Lower lobe of right lung (tissue), 2 donors: ENCODE measurements around the gene SLC9A8. TPM values are rescaled to one million over a fixed set of nuclear protein-coding genes. Genes with fewer than 3 reads are reported as not detected.

Experiments
- ATAC-seq, 2 donors: fragments of 200-7000 bp; cut with Tn5 transposase; one replicate each; pipeline ENCODE4 v1.9.1; 2020 to 2022; ENCODE audit warnings: mild to moderate bottlenecking in 2 of 2, moderate library complexity in 2 of 2
- DNase-seq: peaks from one replicate; pipeline ENCODE4 v3.0.0-alpha.2; 2020
- H3K27ac ChIP-seq: fragments of 200-600 bp; one replicate; pipeline ENCODE4 v1.8.0; 2022
- H3K27me3 ChIP-seq: fragments of 200-600 bp; one replicate; pipeline ENCODE4 v1.8.0; 2022; ENCODE audit warnings: low read depth
- H3K36me3 ChIP-seq: fragments of 200-600 bp; one replicate; pipeline ENCODE4 v1.8.0; 2022; ENCODE audit warnings: mild to moderate bottlenecking
- H3K4me1 ChIP-seq: fragments of 200-600 bp; one replicate; pipeline ENCODE4 v1.8.0; 2022
- H3K4me3 ChIP-seq: fragments of 200-600 bp; one replicate; pipeline ENCODE4 v1.8.0; 2022; ENCODE audit warnings: mild to moderate bottlenecking
- H3K9me3 ChIP-seq: fragments of 200-600 bp; one replicate; pipeline ENCODE4 v1.8.0; 2022
- intact Hi-C: fragments of 100-400 bp; cut with DNase I; formaldehyde crosslinking; loops from one replicate; pipeline ENCODE4 v1.11.0; 2022
- total RNA-seq: library from RNA; stranded (reverse); fragmentation: NEBNext Ultra II Directional; extraction: Animal tissue kit (Norgen Biotek cat#: 25700); gene quantifications from one replicate; pipeline ENCODE4 v1.2.1, GENCODE V29; 2021
- TF ChIP-seq, protein P1 (sequence below): fragments of 200-600 bp; IDR thresholded peaks from one replicate; pipeline ENCODE4 v1.8.0; 2022; ENCODE audit warnings: antibody characterized with exemption, mild to moderate bottlenecking
- donor health status: DM: no; HTN: yes; CAD: no; lungs with severe emphysema.

Gene SLC9A8
- total RNA-seq, 1 donor from 2014 or later, result 17.7 TPM

GRCh38 chr20:49811825-49812506 is 662 bp upstream of the SLC9A8 start:
- intact Hi-C loops, result no loop called here
- DNase-seq, result no peak
- peak overlapping the region; percentile 95 for H3K27ac ChIP-seq
- no peak for ATAC-seq
- TF ChIP-seq, protein P1, sequence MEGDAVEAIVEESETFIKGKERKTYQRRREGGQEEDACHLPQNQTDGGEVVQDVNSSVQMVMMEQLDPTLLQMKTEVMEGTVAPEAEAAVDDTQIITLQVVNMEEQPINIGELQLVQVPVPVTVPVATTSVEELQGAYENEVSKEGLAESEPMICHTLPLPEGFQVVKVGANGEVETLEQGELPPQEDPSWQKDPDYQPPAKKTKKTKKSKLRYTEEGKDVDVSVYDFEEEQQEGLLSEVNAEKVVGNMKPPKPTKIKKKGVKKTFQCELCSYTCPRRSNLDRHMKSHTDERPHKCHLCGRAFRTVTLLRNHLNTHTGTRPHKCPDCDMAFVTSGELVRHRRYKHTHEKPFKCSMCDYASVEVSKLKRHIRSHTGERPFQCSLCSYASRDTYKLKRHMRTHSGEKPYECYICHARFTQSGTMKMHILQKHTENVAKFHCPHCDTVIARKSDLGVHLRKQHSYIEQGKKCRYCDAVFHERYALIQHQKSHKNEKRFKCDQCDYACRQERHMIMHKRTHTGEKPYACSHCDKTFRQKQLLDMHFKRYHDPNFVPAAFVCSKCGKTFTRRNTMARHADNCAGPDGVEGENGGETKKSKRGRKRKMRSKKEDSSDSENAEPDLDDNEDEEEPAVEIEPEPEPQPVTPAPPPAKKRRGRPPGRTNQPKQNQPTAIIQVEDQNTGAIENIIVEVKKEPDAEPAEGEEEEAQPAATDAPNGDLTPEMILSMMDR, result no peak
- no peaks in the 10 kb centered on the region for H3K27me3 ChIP-seq
- no peaks in the 10 kb centered on the region for H3K9me3 ChIP-seq
- H3K4me1 ChIP-seq, result peaks cover 25% of the 10 kb centered on the region
- peaks cover 20% of the 10 kb centered on the region for H3K36me3 ChIP-seq
- peak overlapping the region; percentile 87 for H3K4me3 ChIP-seq

DNA sequence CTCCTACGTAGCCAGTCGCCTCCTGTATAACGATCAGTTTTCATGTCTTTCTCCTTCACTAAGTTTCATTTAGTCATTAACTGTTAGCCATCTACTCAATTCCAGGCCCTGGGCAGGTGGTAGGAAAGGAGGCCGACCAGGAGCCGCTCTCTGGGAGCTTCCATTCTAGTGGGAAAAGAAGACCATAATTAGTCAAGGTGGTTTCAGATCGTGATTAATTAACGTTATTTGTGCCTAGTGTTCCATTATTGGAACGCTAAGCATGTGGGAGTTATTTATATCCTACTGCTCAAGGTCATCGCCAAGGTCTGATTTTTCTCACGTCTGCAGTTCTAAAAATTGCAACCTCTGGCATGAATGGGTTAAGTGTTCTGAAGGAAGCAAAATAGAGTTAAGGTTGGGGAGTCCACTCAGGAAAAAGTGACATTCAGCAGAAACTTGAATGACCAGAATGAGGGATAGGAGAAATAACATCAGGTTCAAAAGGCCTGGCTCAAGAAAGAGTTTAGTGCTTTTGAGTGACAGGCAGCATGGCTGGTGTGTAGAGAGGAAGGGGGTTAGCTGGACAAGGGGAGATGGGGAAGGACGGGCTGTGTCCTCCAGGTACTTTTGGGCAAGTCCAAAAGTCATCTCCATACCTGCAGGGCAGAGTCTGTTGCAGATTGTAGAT is 812 bp downstream of the SLC9A8 start:
- no peak for DNase-seq
- H3K4me1 ChIP-seq, result peaks cover 25% of the 10 kb centered on the region

DNA sequence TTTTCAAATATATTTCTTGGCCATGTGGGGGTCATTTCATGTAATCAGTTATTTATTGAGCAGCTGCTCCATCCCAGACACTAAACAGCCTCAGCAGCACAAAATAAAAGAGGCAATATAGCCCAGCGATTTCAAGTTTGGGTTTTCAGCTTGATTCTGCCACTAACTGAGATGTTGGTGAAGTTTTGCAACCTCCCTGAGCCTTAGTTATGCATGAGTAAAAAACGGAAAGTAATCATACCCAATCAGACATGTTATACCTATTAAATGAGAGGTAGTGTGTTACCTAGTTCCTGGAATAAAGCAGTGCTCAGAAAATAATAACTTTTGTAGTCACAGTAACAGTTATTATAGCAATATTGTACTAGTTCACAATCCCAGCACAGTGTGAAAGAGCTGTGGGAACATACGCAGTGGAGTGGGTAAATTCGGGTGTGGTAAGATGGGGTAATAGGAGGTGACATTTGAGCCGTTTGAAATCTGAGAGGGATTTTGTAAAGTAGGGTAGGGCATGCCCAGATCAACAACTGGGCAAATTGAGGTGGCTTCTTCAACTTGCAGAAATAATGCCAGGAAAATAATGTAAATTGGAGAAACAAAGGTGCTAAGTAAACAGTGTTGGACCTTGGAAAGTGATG is 1.5 kb downstream of the SLC9A8 start:
- no peaks in the 10 kb centered on the region for H3K27me3 ChIP-seq
- H3K4me3 ChIP-seq, result peak overlapping the region; percentile 87
- H3K9me3 ChIP-seq, result no peaks in the 10 kb centered on the region
- peak in 1 of 2 donors; percentile 22 for ATAC-seq
- DNase-seq, result no peak
- H3K27ac ChIP-seq, result peak overlapping the region; percentile 95
- TF ChIP-seq, protein P1, result no peak
- peaks cover 25% of the 10 kb centered on the region for H3K4me1 ChIP-seq
- intact Hi-C loops, result no loop called here
- H3K36me3 ChIP-seq, result peaks cover 41% of the 10 kb centered on the region

More for the DNA sequence above, 812 bp downstream of the SLC9A8 start:
- intact Hi-C loops, result no loop called here
- Histone ChIP-seq H3K27me3 (no peaks in the 10 kb centered on the region), H3K27ac (peak overlapping the region; percentile 95), H3K36me3 (peaks cover 34% of the 10 kb centered on the region), H3K9me3 (no peaks in the 10 kb centered on the region), H3K4me3 (peak overlapping the region; percentile 87)
- TF ChIP-seq, protein P1, result no peak
- no peak for ATAC-seq

DNA sequence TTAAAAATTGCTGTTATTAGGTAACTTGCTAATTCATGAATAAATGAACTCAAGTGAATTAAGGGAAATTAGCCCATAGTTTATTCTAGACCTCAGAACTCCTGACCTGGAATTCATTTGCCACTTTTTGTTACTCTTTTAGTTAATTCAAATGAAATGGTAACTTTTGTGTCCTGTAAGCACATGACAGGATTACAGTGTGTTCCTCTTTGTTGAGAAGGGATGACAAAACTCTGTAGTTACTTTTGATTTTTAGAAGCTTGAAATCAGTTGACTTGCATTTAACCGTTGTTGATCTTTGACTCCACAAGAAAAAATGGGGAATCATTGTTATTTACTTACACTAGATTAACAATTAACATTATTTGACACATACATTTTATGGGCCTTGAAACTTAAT is 6.2 kb downstream of the SLC9A8 start:
- ATAC-seq, result no peak
- no peaks in the 10 kb centered on the region for H3K27me3 ChIP-seq
- intact Hi-C loops, result no loop called here
- peaks cover 67% of the 10 kb centered on the region for H3K36me3 ChIP-seq
- no peak overlapping the region for H3K4me3 ChIP-seq
- no peaks in the 10 kb centered on the region for H3K9me3 ChIP-seq
- peaks cover 33% of the 10 kb centered on the region for H3K4me1 ChIP-seq
- H3K27ac ChIP-seq, result peak overlapping the region; percentile 3
- TF ChIP-seq, protein P1, result no peak
- DNase-seq, result no peak

GRCh38 chr20:49819702-49820101 is 7.1 kb downstream of the SLC9A8 start:
- ATAC-seq (no peak), DNase-seq (no peak)
- peaks cover 73% of the 10 kb centered on the region for H3K36me3 ChIP-seq
- TF ChIP-seq, protein P1, result no peak
- no peaks in the 10 kb centered on the region for H3K27me3 ChIP-seq
- intact Hi-C loops, result no loop called here
- H3K4me1 ChIP-seq, result peaks cover 28% of the 10 kb centered on the region
- no peaks in the 10 kb centered on the region for H3K9me3 ChIP-seq
- H3K4me3 ChIP-seq, result no peak overlapping the region
- H3K27ac ChIP-seq, result no peak overlapping the region
